ENCODE measurements around the gene PDGFB.

The PDGFB gene

GRCh38 chr22:39214006-39214382, 30.8 kb downstream of the PDGFB start:
- DNase-seq (ENCODE audit: insufficient read length, low spot score) (no peak), FAIRE-seq (no peak)

- DNase-seq (ENCODE audit: insufficient read length, low spot score), result no peak
- FAIRE-seq, result no peak
Measured at GRCh38 chr22:39212721-39213376, 31.9 kb downstream of the PDGFB start.

DNA sequence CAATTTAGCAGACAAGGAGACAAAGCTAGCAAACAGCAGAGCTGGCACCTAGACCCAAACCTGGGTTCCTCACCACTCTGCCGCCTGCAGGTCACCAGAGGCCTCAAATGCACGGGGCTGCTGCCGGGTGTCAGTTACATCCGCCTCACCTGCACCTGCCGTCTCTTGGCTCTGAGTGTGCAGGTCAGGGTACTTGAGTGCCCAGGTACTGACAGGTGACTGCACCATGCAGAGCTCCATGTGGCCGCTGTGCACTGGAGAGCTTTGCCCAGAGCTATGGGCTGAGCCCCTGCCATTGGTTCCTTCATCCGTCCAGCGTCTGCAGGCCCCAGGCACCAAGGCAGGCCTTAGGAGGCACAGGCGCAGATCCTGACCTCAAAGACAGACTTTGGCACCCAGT, 35.0 kb downstream of the PDGFB start:
- FAIRE-seq (no peak), DNase-seq (ENCODE audit: insufficient read length, low spot score) (no peak)

DNA sequence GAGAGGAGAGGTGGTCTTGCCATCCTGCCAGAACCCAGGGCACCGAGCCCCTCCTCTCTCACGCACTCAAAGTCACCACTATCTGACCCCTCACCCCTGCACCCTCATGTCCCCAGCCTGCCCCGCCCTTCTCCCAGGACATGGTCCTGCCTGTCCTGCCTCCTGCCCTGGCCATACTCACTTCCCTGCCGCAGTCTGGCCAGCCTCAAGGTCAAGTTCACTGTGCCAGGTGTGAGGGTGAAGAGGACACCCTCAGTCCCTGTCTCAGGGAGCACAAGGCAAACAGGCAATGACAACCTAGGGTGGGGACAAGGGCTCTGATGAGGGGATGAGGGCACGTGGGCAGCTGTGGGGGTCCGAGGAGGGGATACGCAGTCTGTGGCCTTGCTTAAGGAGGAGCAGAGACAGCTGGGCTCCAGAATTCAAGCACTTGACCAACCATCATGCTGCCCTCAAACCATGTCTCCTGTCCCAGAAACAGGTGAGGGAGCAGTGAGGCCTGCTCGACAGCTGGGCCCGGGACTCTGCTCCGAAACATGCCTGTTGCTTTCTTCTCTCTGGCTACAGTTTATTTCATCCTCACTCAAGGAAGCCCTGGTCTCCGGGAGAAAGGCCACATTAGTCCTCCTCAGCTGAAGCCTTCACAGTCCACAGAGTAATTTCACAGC, 36.6 kb downstream of the PDGFB start:
- FAIRE-seq (no peak), DNase-seq (ENCODE audit: insufficient read length, low spot score) (no peak)

DNA sequence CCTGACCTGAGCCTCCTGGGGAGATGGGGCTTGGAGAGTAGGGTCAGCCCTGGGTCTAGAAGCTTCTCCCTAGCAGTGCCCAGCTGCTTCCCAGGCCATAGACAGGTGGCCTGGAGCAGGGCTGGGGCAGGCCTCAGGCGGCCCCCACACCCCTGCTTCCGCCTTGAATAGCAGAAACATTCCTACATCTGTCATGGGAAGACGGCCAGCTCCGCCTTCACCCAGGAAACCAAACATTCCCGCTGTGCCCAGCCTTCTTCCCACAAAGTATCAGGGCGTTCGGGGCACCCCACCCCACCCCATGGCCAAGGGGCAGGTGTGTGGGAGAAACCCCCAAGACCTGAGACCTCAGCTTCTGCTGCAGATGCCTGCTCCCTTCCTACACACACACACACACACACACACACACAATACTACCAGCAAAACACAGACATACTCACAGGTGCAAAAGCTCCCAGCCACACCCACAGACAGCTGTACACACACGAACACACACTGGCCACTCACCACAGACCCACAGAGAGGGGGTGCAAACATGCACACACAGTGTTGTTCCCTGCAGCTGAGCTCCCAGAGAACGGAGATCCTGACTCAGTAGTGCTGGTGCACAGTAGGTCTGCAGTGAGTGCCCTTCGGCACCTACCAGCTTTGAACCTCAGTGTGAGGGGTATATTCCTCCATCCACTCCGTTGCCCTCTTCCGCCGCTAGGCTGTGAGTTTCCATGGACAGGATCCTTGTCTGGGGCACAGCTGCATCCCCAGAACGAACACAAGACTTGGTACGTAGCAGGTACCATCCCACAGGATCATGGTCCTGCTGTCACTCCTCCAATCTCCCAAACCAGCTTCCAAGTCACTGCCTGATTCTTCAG, 37.4 kb downstream of the PDGFB start:
- no peak for DNase-seq (ENCODE audit: insufficient read length, low spot score)
- no peak for FAIRE-seq

DNA sequence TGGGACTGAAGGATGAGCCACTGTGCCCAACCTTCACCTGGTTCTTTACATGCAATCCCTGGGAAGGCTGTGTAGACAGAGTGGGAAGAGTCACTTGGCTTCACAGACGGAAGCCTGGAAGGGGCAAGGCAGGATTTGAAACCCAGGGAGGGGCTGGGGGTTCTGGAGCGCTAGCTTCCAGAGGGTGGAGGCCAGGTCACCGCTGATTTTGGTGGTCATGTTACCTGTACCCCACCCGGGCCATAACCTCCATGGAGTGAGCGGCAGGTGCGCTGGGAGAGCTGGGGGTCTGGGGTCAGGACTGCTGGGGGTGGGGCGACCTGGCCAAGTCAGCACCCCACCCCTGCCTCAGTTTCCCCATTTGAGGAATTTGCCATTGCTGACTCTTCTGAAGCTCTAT, 38.3 kb downstream of the PDGFB start:
- no peak for FAIRE-seq

GRCh38 chr22:39205344-39206021, 39.3 kb downstream of the PDGFB start:
- FAIRE-seq (no peak), DNase-seq (ENCODE audit: insufficient read length, low spot score) (no peak)

More for the DNA sequence above, 38.3 kb downstream of the PDGFB start:
- no peak for DNase-seq (ENCODE audit: insufficient read length, low spot score)

GRCh38 chr22:39204216-39204615, 40.6 kb downstream of the PDGFB start:
- FAIRE-seq, result no peak
- DNase-seq (ENCODE audit: insufficient read length, low spot score), result no peak

DNA sequence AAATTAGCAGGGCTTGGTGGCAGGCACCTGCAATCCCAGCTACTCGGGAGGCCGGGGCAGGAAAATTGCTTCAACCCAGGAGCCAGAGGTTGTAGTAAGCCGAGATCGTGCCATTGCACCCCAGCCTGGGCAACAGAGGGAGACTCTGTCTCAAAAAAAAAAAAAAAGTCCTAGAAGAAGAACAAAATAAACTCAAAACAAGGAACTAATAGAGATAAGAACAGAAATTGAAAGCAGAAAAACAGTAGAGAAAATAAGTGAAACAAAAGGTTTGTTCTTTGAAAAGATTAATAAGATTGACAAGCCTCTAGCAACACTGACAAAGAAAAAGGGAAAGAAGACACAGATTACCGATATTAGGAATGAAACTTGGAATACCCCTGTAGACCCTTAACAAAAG, 47.2 kb downstream of the PDGFB start:
- DNase-seq (ENCODE audit: insufficient read length, low spot score) (no peak), FAIRE-seq (peak; percentile 54)

DNA sequence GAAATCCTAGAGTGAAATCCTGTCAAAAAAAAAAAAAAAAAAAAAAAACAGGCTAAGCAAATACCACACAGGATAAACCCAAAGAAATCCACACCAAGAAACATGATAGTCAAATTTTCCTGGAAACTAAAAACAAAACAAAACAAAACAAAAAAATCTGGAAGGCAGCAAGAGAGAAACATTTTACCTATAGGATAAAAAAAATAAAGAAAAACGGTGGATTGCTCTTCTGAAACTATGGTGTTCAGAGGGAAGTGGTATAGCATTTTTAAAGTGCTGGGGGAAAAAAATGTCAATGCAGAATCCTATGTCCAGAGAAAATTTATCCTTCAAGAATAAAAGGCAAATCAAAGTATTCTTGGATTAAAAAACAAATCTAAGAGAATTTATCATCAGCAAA, 50.7 kb downstream of the PDGFB start:
- peak; percentile 33 for FAIRE-seq
- no peak for DNase-seq (ENCODE audit: insufficient read length, low spot score)

DNA sequence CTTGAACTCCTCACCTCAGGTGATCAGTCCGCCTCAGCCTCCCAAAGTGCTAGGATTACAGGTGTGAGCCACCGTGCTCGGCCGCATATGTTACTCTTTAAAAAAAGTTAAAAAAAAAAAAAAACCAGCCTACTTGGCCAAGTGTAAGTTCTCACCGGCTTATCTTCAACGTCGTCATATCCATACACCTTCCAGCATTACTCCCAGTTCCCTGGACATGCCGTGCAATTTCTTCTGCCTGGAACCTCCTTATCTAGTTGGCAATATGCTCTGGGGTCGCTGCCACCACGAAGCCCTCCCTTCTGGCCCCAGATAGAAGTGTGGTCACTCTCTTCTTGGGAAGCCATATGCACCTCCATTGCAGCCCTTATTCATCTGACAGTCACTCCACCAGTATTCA, 56.0 kb downstream of the PDGFB start:
- FAIRE-seq (no peak), DNase-seq (ENCODE audit: insufficient read length, low spot score) (no peak)

- DNase-seq (ENCODE audit: insufficient read length, low spot score) (no peak), FAIRE-seq (no peak)
Measured at GRCh38 chr22:39185601-39186012, 59.2 kb downstream of the PDGFB start.

DNA sequence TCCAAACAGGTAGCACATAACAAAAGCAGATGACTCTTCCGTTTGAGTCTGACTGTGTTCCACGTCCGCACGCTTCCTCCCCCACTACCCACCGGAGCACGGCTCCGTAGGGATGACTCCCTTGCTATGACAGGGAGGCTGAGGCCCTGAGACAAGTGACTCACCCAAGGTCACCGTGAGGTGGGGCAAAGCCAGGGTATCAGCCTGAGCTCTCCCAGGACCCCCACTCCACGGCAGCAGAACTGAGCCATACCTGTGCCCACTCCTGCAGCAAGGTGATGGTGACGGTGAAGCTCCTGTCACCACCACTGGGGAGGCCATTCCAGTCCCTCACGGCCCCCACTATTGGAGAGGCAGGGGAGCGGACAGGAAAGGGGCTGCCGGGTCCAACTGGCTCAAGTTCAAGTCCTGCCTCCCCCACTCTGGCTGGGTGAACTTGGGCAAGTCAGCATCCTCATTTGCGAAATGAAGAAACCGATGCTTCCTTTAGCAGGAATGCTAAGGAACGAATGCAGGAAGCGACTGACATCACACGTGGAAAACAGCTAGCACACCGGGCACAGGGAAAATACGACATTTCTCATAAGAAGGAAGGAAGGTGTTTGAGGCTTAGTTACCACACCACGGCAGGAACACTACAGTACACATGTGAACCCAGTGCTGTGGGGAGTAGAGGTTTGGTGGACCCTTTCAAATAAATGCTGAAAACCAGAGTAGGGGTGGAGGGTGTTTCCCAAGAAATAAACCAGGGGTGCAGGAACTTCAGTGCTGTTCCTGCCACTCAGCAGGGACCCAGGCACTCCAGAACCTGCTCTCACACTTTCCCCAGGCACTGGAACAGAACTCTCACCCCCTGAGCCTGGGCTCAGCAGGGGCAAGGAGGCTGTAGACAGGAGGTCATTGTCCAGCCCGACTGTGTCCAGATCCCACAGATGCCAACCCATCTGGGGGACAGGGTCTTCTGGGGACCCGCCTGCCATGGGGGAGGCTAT, 59.9 kb downstream of the PDGFB start:
- DNase-seq (ENCODE audit: insufficient read length, low spot score), result no peak

GRCh38 chr22:39183991-39184585, 60.7 kb downstream of the PDGFB start:
- DNase-seq (ENCODE audit: insufficient read length, low spot score) (no peak), FAIRE-seq (no peak)

More for the DNA sequence above, 59.9 kb downstream of the PDGFB start:
- no peak for FAIRE-seq

GRCh38 chr22:39182478-39183030, 62.2 kb downstream of the PDGFB start:
- FAIRE-seq, result no peak
- DNase-seq (ENCODE audit: insufficient read length, low spot score), result no peak

DNA sequence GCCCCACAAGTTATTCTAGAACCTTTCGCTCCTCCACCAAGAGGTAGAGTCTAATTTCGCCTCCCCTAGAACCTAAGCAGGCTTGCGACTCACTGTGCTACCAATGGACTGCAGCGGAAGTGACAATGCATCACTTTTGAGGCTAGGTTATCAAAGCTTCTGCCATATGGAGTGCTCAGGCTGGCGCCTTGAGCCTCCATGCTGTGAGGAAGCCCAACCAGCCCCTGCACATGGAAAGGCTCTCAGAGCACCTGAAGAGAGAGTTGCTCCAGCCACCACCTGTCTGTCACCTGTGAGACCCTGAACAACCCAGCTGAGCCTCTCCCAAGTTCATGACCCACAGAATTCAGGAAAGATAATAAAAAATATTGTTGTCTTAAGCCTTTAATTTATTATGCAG, 63.0 kb downstream of the PDGFB start:
- DNase-seq (ENCODE audit: insufficient read length, low spot score), result no peak
- FAIRE-seq, result no peak

DNA sequence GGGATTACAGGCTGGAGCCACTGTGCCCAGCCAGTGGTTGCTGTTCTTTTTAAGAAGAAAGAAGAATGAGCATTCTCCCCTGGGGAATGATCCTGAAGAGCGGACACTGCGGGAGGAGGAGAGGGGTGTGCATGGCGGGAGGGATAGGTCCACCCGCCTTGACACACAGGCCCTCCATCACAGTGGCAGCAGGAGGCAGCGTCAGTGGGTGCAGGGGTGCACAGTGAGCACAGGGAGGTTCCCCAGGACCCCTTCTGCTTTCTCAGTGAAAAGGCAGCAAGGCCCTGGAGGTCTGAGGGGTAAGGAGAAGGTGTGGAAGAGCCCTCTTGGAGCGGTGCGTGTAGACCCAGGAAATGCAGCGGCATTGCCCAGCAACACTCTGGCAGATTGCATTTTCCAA, 63.4 kb downstream of the PDGFB start:
- FAIRE-seq (no peak), DNase-seq (ENCODE audit: insufficient read length, low spot score) (no peak)

DNA sequence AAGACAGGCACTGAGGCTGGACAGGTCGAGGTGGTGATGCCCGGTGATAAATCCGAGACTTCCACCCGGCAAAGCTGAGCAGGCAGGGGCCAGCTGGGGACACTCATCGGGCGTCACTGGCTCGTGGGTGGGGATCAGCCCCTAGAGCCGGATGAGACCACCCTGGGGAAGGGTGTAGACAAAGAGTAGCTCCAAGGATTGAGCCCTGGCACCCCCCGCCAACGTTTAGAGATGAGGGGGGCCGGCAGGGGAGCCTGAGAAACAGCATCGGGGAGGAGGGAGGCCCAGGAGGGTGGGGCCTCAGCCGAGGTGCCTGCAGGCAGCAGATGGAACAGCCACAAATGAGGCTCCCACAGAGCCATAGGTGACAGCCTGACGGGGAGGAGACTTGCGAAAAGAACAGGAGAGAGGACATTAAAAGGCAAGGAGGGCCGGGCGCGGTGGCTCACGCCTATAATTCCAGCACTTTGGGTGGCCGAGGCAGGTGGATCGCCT, 64.9 kb downstream of the PDGFB start:
- DNase-seq (ENCODE audit: insufficient read length, low spot score), result no peak

GRCh38 chr22:39179401-39179827, 65.4 kb downstream of the PDGFB start:
- DNase-seq (ENCODE audit: insufficient read length, low spot score) (no peak), FAIRE-seq (no peak)

More for the DNA sequence above, 64.9 kb downstream of the PDGFB start:
- no peak for FAIRE-seq

Data from GM19239 (cell line).